GM23338 (cell line): Measurements from ENCODE around the gene MTARC1. TPM values are rescaled to one million over a fixed set of nuclear protein-coding genes. Genes with fewer than 3 reads are reported as not detected.

Experiments
- ATAC-seq: fragments of 200-7000 bp; cut with Tn5 transposase; 3 replicates; pipeline ENCODE4 v1.9.1; 2020
- DNase-seq: peaks from one replicate; pipeline ENCODE4 v3.0.0-alpha.2; 2015; ENCODE audit warnings: low spot score
- H2AFZ ChIP-seq: fragments of 200-600 bp; sonication (generic); 2 replicates; pipeline ENCODE4 v1.8.0; 2016; ENCODE audit warnings: antibody characterized with exemption, mild to moderate bottlenecking, moderate library complexity
- H3F3A ChIP-seq: fragments of 200-600 bp; sonication (generic); replicated peaks from 2 replicates; pipeline ENCODE4 v1.8.0; 2017; ENCODE audit warnings: antibody characterized with exemption, mixed run types, low read depth
- H3K27ac ChIP-seq: fragments of 200-600 bp; sonication (generic); 2 replicates; pipeline ENCODE4 v1.6.1; 2016; ENCODE audit warnings: low read depth
- H3K27me3 ChIP-seq: fragments of 200-600 bp; sonication (generic); 2 replicates; pipeline ENCODE4 v1.8.0; 2016; ENCODE audit warnings: mild to moderate bottlenecking, mixed run types, moderate library complexity; ENCODE audit not compliant: insufficient read depth
- H3K36me3 ChIP-seq: fragments of 200-600 bp; sonication (generic); 2 replicates; pipeline ENCODE4 v1.8.0; 2016; ENCODE audit warnings: mild to moderate bottlenecking; ENCODE audit not compliant: insufficient read depth
- H3K4me1 ChIP-seq: fragments of 200-600 bp; sonication (generic); 2 replicates; pipeline ENCODE4 v1.8.0; 2016; ENCODE audit warnings: mild to moderate bottlenecking, moderate library complexity; ENCODE audit not compliant: insufficient read depth
- H3K4me2 ChIP-seq: fragments of 200-600 bp; sonication (generic); 2 replicates; pipeline ENCODE4 v1.7.1; 2017; ENCODE audit warnings: mixed run types
- H3K4me3 ChIP-seq: fragments of 200-600 bp; sonication (generic); 2 replicates; pipeline ENCODE4 v1.6.1; 2016; ENCODE audit warnings: mixed run types
- H3K79me2 ChIP-seq: fragments of 200-600 bp; sonication (generic); replicated peaks from 2 replicates; pipeline ENCODE4 v1.8.0; 2017; ENCODE audit warnings: mild to moderate bottlenecking; ENCODE audit not compliant: insufficient read depth
- H3K9me2 ChIP-seq: fragments of 200-600 bp; sonication (generic); 2 replicates; pipeline ENCODE4 v1.8.0; 2017; ENCODE audit not compliant: insufficient read depth
- H4K20me1 ChIP-seq: fragments of 200-600 bp; sonication (generic); replicated peaks from 2 replicates; pipeline ENCODE4 v1.8.0; 2017; ENCODE audit warnings: mild to moderate bottlenecking; ENCODE audit not compliant: insufficient read depth
- H3K27ac Mint-ChIP-seq: 2 replicates; pipeline ENCODE4 v1.8.0; 2020; ENCODE audit warnings: inconsistent platforms, mild to moderate bottlenecking, moderate library complexity, mixed read lengths
- H3K27me3 Mint-ChIP-seq: 3 replicates; pipeline ENCODE4 v1.8.0; 2022; ENCODE audit warnings: low read depth, mild to moderate bottlenecking, moderate library complexity, mixed read lengths, inconsistent platforms; ENCODE audit not compliant: insufficient read depth, poor library complexity
- H3K36me3 Mint-ChIP-seq: 3 replicates; pipeline ENCODE4 v1.8.0; 2021; ENCODE audit warnings: low read depth, mild to moderate bottlenecking, inconsistent platforms, moderate library complexity, mixed read lengths
- H3K4me1 Mint-ChIP-seq: 3 replicates; pipeline ENCODE4 v1.8.0; 2020; ENCODE audit warnings: mild to moderate bottlenecking, inconsistent platforms, mixed read lengths
- H3K4me3 Mint-ChIP-seq: 3 replicates; pipeline ENCODE4 v1.8.0; 2021; ENCODE audit warnings: moderate library complexity, mild to moderate bottlenecking, inconsistent platforms, mixed read lengths
- H3K9me3 Mint-ChIP-seq: 3 replicates; pipeline ENCODE4 v1.8.0; 2020; ENCODE audit warnings: moderate library complexity, mild to moderate bottlenecking, inconsistent platforms, mixed read lengths
- CREB1 ChIP-seq: fragments of 250-450 bp; sonication (Bioruptor Pico); IDR thresholded peaks from 2 replicates; pipeline ENCODE4 v1.5.0; 2020; ENCODE audit warnings: low read depth, mild to moderate bottlenecking, moderate library complexity
- CTCF ChIP-seq, 2 experiments: fragments of 200-600 bp in 1 of 2; sonication (generic) in 1 of 2; conservative IDR thresholded peaks; 2 replicates each; pipeline versions ENCODE4 v1.5.1 to v1.6.1; 2016 to 2017; ENCODE audit warnings: antibody characterized with exemption in 2 of 2, low read depth in 2 of 2, mild to moderate bottlenecking in 2 of 2, moderate library complexity in 1 of 2
- ETS1 ChIP-seq: IDR thresholded peaks from 2 replicates; pipeline ENCODE4 v1.6.1; 2016; ENCODE audit warnings: antibody characterized with exemption
- EZH2 ChIP-seq: fragments of 200-600 bp; sonication (generic); IDR thresholded peaks from one replicate; pipeline ENCODE4 v1.8.0; 2017; ENCODE audit warnings: antibody characterized with exemption, mild to moderate bottlenecking, low read depth; ENCODE audit not compliant: unreplicated experiment
- EZH2phosphoT487 ChIP-seq: fragments of 200-600 bp; sonication (generic); IDR thresholded peaks from one replicate; pipeline ENCODE4 v1.8.1; 2018; ENCODE audit warnings: antibody characterized with exemption; ENCODE audit not compliant: unreplicated experiment
- JUNB ChIP-seq: IDR thresholded peaks from one replicate; pipeline ENCODE4 v1.6.1; 2016; ENCODE audit warnings: antibody characterized with exemption; ENCODE audit not compliant: unreplicated experiment
- NANOG ChIP-seq: IDR thresholded peaks from 2 replicates; pipeline ENCODE4 v1.6.1; 2016; ENCODE audit warnings: antibody characterized with exemption, borderline replicate concordance
- POLR2AphosphoS5 ChIP-seq: IDR thresholded peaks from 2 replicates; pipeline ENCODE4 v1.6.1; 2016; ENCODE audit warnings: antibody characterized with exemption, low read depth
- REST ChIP-seq: IDR thresholded peaks from one replicate; pipeline ENCODE4 v1.6.1; 2018; ENCODE audit warnings: antibody characterized with exemption; ENCODE audit not compliant: unreplicated experiment
- STAT1 ChIP-seq: IDR thresholded peaks from one replicate; pipeline ENCODE4 v1.6.1; 2016; ENCODE audit warnings: antibody characterized with exemption; ENCODE audit not compliant: unreplicated experiment
- ZNF114 ChIP-seq: fragments of 250-450 bp; sonication (Bioruptor Pico); IDR thresholded peaks from 2 replicates; pipeline ENCODE4 v1.5.0; 2020; ENCODE audit warnings: mild to moderate bottlenecking, moderate library complexity
- ZNF331 ChIP-seq: fragments of 250-450 bp; sonication (Bioruptor Pico); IDR thresholded peaks from 2 replicates; pipeline ENCODE4 v1.5.0; 2020; ENCODE audit warnings: low read depth, mild to moderate bottlenecking, moderate library complexity
- ZNF462 ChIP-seq: fragments of 250-450 bp; sonication (Bioruptor Pico); IDR thresholded peaks from 2 replicates; pipeline ENCODE4 v1.5.0; 2020; ENCODE audit warnings: mild to moderate bottlenecking, moderate library complexity
- polyA plus RNA-seq: library from polyadenylated mRNA; unstranded; fragments of >200 nt; fragmentation: Nextera tagmentation; extraction: Ambion mirVana; gene quantifications from 2 replicates; pipeline ENCODE4 v1.2.1, GENCODE V29; 2016
- total RNA-seq: library from RNA; depleted of rRNA; stranded (reverse); fragments of >200 nt; shearing (Covaris generic); gene quantifications from 2 replicates; pipeline ENCODE4 v1.2.3, GENCODE V29; 2014

MTARC1 gene
- total and polyA plus RNA-seq, 2 experiments from 2014 or later: 33.9 to 34.6 TPM

- H3K9me2 ChIP-seq: no peaks in the 10 kb centered on the region
- H4K20me1 ChIP-seq: no peaks in the 10 kb centered on the region; the same call in 1 of the 2 replicates
- H3K79me2 ChIP-seq: no peaks in the 10 kb centered on the region
- no peaks in the 10 kb centered on the region; the same call in 1 of the 2 replicates for H3K4me1 ChIP-seq
- H3K4me3 ChIP-seq: no peak overlapping the region
- ATAC-seq (no peak), DNase-seq (peak; percentile 14)
- Mint-ChIP-seq H3K4me1 (peaks cover 3% of the 10 kb centered on the region), H3K9me3 (no peaks in the 10 kb centered on the region), H3K27me3 (peaks cover 5% of the 10 kb centered on the region), H3K27ac (0 out of 2 replicates have a peak overlapping the region, but pooled peaks have one; percentile 55), H3K4me3 (no peak overlapping the region), H3K36me3 (peaks cover 7% of the 10 kb centered on the region; the same call in 1 of the 3 replicates)
- H3F3A ChIP-seq: no peaks in the 10 kb centered on the region
- no peaks in the 10 kb centered on the region for H3K27me3 ChIP-seq
- no peak for TF ChIP-seq CREB1 (CRISPR knock-in tag)
- TF ChIP-seq NANOG: no peak
- no peak for TF ChIP-seq EZH2phosphoT487
- no peak for TF ChIP-seq ZNF114
- TF ChIP-seq ETS1: no peak
- TF ChIP-seq POLR2AphosphoS5: no peak
- TF ChIP-seq ZNF331 (CRISPR knock-in tag): no peak
- no peak for TF ChIP-seq REST
- TF ChIP-seq ZNF462 (CRISPR knock-in tag): no peak
- no peak for TF ChIP-seq STAT1
- no peak for TF ChIP-seq JUNB
- TF ChIP-seq CTCF (conservative IDR thresholded peaks at IDR 0.05; ENCODE audit: low read depth in 2 of 2): no peak
- no peak for TF ChIP-seq EZH2
- H2AFZ ChIP-seq: no peak overlapping the region
- H3K27ac ChIP-seq: no peak overlapping the region
- no peaks in the 10 kb centered on the region for H3K36me3 ChIP-seq
- H3K4me2 ChIP-seq: no peak overlapping the region
These were observed 13.9 kb upstream of the MTARC1 start for GRCh38 chr1:220772846-220773245.
